Measurements from ENCODE around the gene XRCC1. TPM values are rescaled to one million over a fixed set of nuclear protein-coding genes. Genes with fewer than 3 reads are reported as not detected.
A peak's percentile ranks its signal among the peaks of the same experiment; 100 is the strongest.

XRCC1 gene
- total and polyA plus RNA-seq, 2 of the 4 experiments (the other 2 are of a cell fraction), result 12.5 to 21.3 TPM

DNA sequence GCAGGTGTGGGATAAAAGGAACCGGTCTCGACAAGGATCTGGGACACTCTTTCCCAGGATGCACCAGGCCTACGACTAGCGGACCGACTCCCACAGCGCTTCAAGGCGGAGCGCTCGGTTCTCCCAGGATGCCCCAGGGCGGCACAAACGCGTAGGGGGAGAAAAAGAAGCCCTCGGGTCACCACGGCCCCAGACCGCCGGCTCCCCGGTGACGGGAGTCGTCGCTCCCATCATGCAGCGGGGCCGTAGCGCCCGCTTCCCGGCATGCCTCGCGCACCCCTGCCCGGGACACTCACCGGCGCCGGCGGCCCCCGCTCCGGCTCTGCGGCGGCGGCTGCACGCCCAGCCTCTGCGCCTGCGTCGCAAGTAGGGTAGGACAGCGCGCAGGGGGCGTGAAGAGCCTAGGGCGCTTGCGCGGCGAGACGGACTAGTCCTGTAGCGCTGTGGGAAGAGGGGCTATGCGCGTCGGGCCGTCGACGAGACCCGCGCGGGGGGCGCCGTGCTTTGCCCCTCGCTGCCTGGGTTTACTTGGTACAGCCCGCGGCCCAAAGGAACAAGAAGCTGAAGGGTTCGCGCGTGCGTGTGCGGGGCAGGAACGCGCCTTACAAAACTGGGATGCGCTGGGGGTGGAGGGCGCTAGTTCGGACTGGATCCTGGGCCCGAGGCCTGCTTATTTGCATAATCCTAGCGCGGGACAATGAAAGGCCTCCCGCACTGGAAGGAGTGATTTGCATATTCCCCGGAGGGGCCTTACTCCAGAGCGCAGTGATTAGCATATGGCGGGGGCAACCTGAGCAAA, 44.1 kb upstream of the XRCC1 start, which contains the start of gene ZNF428 (continued):
- TF ChIP-seq MAZ (IDR thresholded peaks at IDR 0.05; ENCODE audit: borderline replicate concordance, low read depth, low read length), result peak; percentile 82; the same call in 1 of the 2 replicates

DNA sequence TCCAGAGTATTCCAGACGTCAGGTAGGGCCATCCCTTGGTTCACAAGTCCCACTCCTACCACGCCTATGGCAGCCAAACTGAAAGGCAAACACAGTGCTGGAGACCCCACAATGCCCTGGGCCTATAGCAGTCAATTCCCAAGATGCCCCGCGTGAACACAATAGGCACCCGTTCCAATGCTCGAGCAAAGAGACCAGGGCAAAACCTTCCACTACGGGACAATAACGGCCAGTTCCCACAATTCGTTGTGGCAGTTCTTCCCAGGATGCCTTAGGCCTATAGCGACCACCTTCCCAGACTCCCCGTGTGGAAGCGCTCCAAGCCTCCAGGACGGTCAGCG, 43.6 kb upstream of the XRCC1 start:
- Histone ChIP-seq H3K4me2 (ENCODE audit: low read depth, low read length) (peak overlapping the region; percentile 86), H3K18ac (ENCODE audit: low read depth, low read length) (peak overlapping the region; percentile 12), H4K5ac (ENCODE audit: low read depth, low read length) (peak overlapping the region; percentile 84), H3K36me3 (ENCODE audit: control insufficient read depth, insufficient read depth, low read length) (peaks cover 3% of the 10 kb centered on the region; the same call in 1 of the 2 replicates), H3K4me1 (ENCODE audit: control insufficient read depth, insufficient read depth, low read length) (peaks cover 6% of the 10 kb centered on the region), H2BK120ac (ENCODE audit: low read depth, low read length) (peak overlapping the region; percentile 35), H3K9me1 (ENCODE audit: insufficient read depth, low read length) (peaks cover 7% of the 10 kb centered on the region), H4K8ac (ENCODE audit: low read depth in 2 of 2, low read length in 2 of 2) (peak overlapping the region; percentile 98 to 99), H3K14ac (replicated peaks; ENCODE audit: low read depth, low read length) (peak overlapping the region; percentile 95), H2AFZ (replicated peaks; ENCODE audit: low read length, poor library complexity) (peak overlapping the region; percentile 99), H3K9me3 (ENCODE audit: control insufficient read depth, insufficient read depth, low read length) (no peaks in the 10 kb centered on the region), H2AK9ac (replicated peaks; ENCODE audit: low read depth, low read length, poor library complexity) (peak overlapping the region; percentile 96), H4K20me1 (ENCODE audit: insufficient read depth, low read length) (no peaks in the 10 kb centered on the region; the same call in 1 of the 2 replicates), H3K4ac (ENCODE audit: low read depth, low read length) (peak overlapping the region; percentile 97), H3K27me3 (ENCODE audit: control insufficient read depth, insufficient read depth, low read length) (no peaks in the 10 kb centered on the region), H4K91ac (ENCODE audit: insufficient read depth, low read depth, low read length) (peak overlapping the region; percentile 92), H2BK5ac (ENCODE audit: low read depth, low read length, poor library complexity, severe bottlenecking) (peak overlapping the region; percentile 68), H3K9ac (ENCODE audit: low read depth, low read length) (peak overlapping the region; percentile 82), H3K79me1 (ENCODE audit: low read depth in 1 of 2, low read length in 2 of 2) (peaks cover 33 to 63% of the 10 kb centered on the region in 2 experiments), H2AK5ac (ENCODE audit: low read depth, low read length) (peak overlapping the region; percentile 78), H3K4me3 (ENCODE audit: insufficient read depth, low read depth, low read length) (peak overlapping the region; percentile 66), H3K23ac (ENCODE audit: low read depth, low read length) (peak overlapping the region; percentile 65), H2BK20ac (ENCODE audit: low read depth, low read length) (no peak overlapping the region), H2BK15ac (ENCODE audit: low read depth, low read length) (peak overlapping the region; percentile 55; the same call in 1 of the 3 replicates), H3K27ac (ENCODE audit: insufficient read depth, low read length) (peak overlapping the region; percentile 77), H3K56ac (ENCODE audit: extremely low read depth, insufficient read depth, low read length) (peak overlapping the region; percentile 58)
- no peak for TF ChIP-seq CHD1 (IDR thresholded peaks at IDR 0.05; ENCODE audit: low read depth, low read length)
- POLR2A ChIA-PET (ENCODE audit: unreplicated experiment), result no interaction called here
- dilution Hi-C loops (cut with HindIII; ENCODE audit: low sequenced_read_pairs, unreplicated experiment), result no loop called here
- no TSS peak for BruUV-seq (replicated peaks)
- DNase-seq (peak; percentile 8), ATAC-seq (ENCODE audit: low read depth) (peak; percentile 28)
- in situ Hi-C loops (cut with MboI; ENCODE audit: low sequenced_read_pairs), result no loop called here
- WGBS, 2 experiments (ENCODE audit: extremely low coverage in 2 of 2, insufficient read length in 1 of 2), result 0% methylated on average over 12 of the region's 14 CpGs; no CpG with 5 or more reads in 1 of the 2 experiments
- intact Hi-C loops (cut with micrococcal nuclease), result no loop called here
- CTCF ChIA-PET, result interaction anchor here (0.7 kb wide), 1 partner anchor 98 kb away, joined by 3 read pairs; no protein-coding TSS in a partner anchor
